GM23338 (cell line): ENCODE data around the gene UNC80. TPM values are rescaled to one million over a fixed set of nuclear protein-coding genes. Genes with fewer than 3 reads are reported as not detected.

Experiments used
- CREB1 ChIP-seq: fragments of 250-450 bp; sonication (Bioruptor Pico); IDR thresholded peaks from 2 replicates; pipeline ENCODE4 v1.5.0; 2020; ENCODE audit warnings: low read depth, mild to moderate bottlenecking, moderate library complexity
- CTCF ChIP-seq, 2 experiments: fragments of 200-600 bp in 1 of 2; sonication (generic) in 1 of 2; conservative IDR thresholded peaks; 2 replicates each; pipeline versions ENCODE4 v1.5.1 to v1.6.1; 2016 to 2017; ENCODE audit warnings: antibody characterized with exemption in 2 of 2, low read depth in 2 of 2, mild to moderate bottlenecking in 2 of 2, moderate library complexity in 1 of 2
- ETS1 ChIP-seq: IDR thresholded peaks from 2 replicates; pipeline ENCODE4 v1.6.1; 2016; ENCODE audit warnings: antibody characterized with exemption
- EZH2 ChIP-seq: fragments of 200-600 bp; sonication (generic); IDR thresholded peaks from one replicate; pipeline ENCODE4 v1.8.0; 2017; ENCODE audit warnings: antibody characterized with exemption, mild to moderate bottlenecking, low read depth; ENCODE audit not compliant: unreplicated experiment
- STAT1 ChIP-seq: IDR thresholded peaks from one replicate; pipeline ENCODE4 v1.6.1; 2016; ENCODE audit warnings: antibody characterized with exemption; ENCODE audit not compliant: unreplicated experiment
- ZNF331 ChIP-seq: fragments of 250-450 bp; sonication (Bioruptor Pico); IDR thresholded peaks from 2 replicates; pipeline ENCODE4 v1.5.0; 2020; ENCODE audit warnings: low read depth, mild to moderate bottlenecking, moderate library complexity
- ZNF462 ChIP-seq: fragments of 250-450 bp; sonication (Bioruptor Pico); IDR thresholded peaks from 2 replicates; pipeline ENCODE4 v1.5.0; 2020; ENCODE audit warnings: mild to moderate bottlenecking, moderate library complexity
- polyA plus RNA-seq: library from polyadenylated mRNA; unstranded; fragments of >200 nt; fragmentation: Nextera tagmentation; extraction: Ambion mirVana; gene quantifications from 2 replicates; pipeline ENCODE4 v1.2.1, GENCODE V29; 2016
- total RNA-seq: library from RNA; depleted of rRNA; stranded (reverse); fragments of >200 nt; shearing (Covaris generic); gene quantifications from 2 replicates; pipeline ENCODE4 v1.2.3, GENCODE V29; 2014

Gene UNC80
- total and polyA plus RNA-seq, 2 experiments from 2014 or later = 0.11 to 1.5 TPM

GRCh38 chr2:209870067-209870466, 98.4 kb downstream of the UNC80 start (continued):
- TF ChIP-seq ZNF462 (CRISPR knock-in tag) = no peak
- TF ChIP-seq EZH2 = no peak
- no peak for TF ChIP-seq ZNF331 (CRISPR knock-in tag)
- no peak for TF ChIP-seq CREB1
- TF ChIP-seq STAT1 = no peak
- no peak for TF ChIP-seq CTCF (conservative IDR thresholded peaks at IDR 0.05; ENCODE audit: low read depth in 2 of 2)
- TF ChIP-seq ETS1 = no peak
